Endothelial cell of umbilical vein (primary cell): ENCODE data around the gene MAML3.

Experiments used
- EZH2 ChIP-seq: IDR thresholded peaks from 2 replicates; pipeline ENCODE4 v1.6.1; 2012; ENCODE audit warnings: borderline replicate concordance, low read depth, mild to moderate bottlenecking, moderate library complexity, low read length, inconsistent platforms; ENCODE audit not compliant: severe bottlenecking
- POLR2AphosphoS5 ChIP-seq: IDR thresholded peaks from 2 replicates; pipeline ENCODE4 v1.6.1; 2012; ENCODE audit warnings: low read depth, mild to moderate bottlenecking, control low read depth, low read length, moderate library complexity; ENCODE audit not compliant: insufficient read depth
- TF ChIP-seq, protein P1 (sequence below): IDR thresholded peaks from 2 replicates; pipeline ENCODE4 v1.6.1; 2011; ENCODE audit not compliant: insufficient read depth, insufficient read length

DNA sequence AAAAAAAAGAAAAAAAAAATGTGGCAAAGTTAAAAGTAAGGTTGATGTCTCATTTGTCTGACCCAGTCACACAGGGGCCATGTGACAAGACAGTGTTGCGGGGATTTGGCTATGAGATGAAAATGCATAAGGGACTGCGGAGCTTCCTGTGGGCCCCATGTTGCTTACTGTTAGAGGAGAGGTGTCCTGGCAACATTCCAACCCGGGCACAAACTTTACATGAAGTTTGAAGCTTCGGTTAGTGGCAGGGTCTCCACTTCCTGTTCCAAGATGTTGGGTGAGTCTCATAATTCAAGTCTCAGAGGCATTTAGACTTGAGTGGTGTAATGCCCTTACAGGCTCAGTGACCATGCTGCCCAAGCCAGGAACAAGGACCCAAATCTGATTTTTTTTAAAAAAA, 111.3 kb downstream of the MAML3 start:
- TF ChIP-seq, protein P1, sequence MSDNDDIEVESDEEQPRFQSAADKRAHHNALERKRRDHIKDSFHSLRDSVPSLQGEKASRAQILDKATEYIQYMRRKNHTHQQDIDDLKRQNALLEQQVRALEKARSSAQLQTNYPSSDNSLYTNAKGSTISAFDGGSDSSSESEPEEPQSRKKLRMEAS, result no peak
- no peak for TF ChIP-seq POLR2AphosphoS5
- TF ChIP-seq EZH2, result no peak
